T-cell (primary cell): ENCODE data around the gene SDK1. TPM values are rescaled to one million over a fixed set of nuclear protein-coding genes. Genes with fewer than 3 reads are reported as not detected.

Source experiments
- ATAC-seq, 4 experiments: fragments of 200-7000 bp in 3 of 4; fragments of 150-1000 bp in 1 of 4; cut with Tn5 transposase; replicated peaks in 1 of 4; 1 replicate in 3 of 4; 2 replicates in 1 of 4; pipeline ENCODE4 v1.10.0; 2021; ENCODE audit warnings: moderate library complexity in 3 of 4, mild to moderate bottlenecking in 2 of 4, moderate number of reproducible peaks in 1 of 4
- CTCF ChIA-PET, 2 donors: fragments of 300-600 bp; sonication (Branson Sonifier 250); formaldehyde crosslinking; loops; one replicate each; lab custom pipeline; 2022; ENCODE audit warnings: antibody characterized with exemption in 2 of 2; lab: Charles Lee
- POLR2A ChIA-PET, 2 donors: fragments of 300-600 bp; sonication (Branson Sonifier 250); formaldehyde crosslinking; loops; one replicate each; lab custom pipeline; 2022; ENCODE audit warnings: antibody characterized with exemption in 2 of 2; lab: Charles Lee
- DNase-seq, 35 experiments: peaks; one replicate each; pipeline versions ENCODE4 v3.0.0 to v3.0.0-alpha.2; 2013 to 2023
- H3K27ac ChIP-seq: one replicate; pipeline ENCODE4 v1.5.1; 2013; ENCODE audit warnings: low read length
- H3K27me3 ChIP-seq, 2 experiments: replicated peaks in 1 of 2; 1 replicate in 1 of 2; 2 replicates in 1 of 2; pipeline versions ENCODE4 v1.6.1 to v1.7.0; 2013; ENCODE audit warnings: low read length in 1 of 2, mixed read lengths in 1 of 2; ENCODE audit not compliant: control insufficient read depth in 2 of 2, insufficient read depth in 2 of 2; ENCODE audit errors: extremely low read depth in 1 of 2
- H3K36me3 ChIP-seq, 2 donors: 1 replicate in 1 of 2; 2 replicates in 1 of 2; pipeline versions ENCODE4 v1.6.1 to v1.7.0; 2013; ENCODE audit warnings: low read length in 1 of 2; ENCODE audit not compliant: control insufficient read depth in 2 of 2, insufficient read depth in 1 of 2; ENCODE audit errors: extremely low read depth in 1 of 2
- H3K4me1 ChIP-seq, 2 experiments: 1 replicate in 1 of 2; 2 replicates in 1 of 2; pipeline versions ENCODE4 v1.6.1 to v1.7.0; 2013; ENCODE audit warnings: low read length in 2 of 2, mixed read lengths in 1 of 2; ENCODE audit not compliant: insufficient read depth in 2 of 2, control insufficient read depth in 1 of 2; ENCODE audit errors: extremely low read depth in 1 of 2
- H3K4me3 ChIP-seq, 2 donors: 1 replicate in 1 of 2; 2 replicates in 1 of 2; pipeline versions ENCODE4 v1.5.1 to v1.7.0; 2013; ENCODE audit warnings: mild to moderate bottlenecking in 2 of 2, low read length in 1 of 2, moderate library complexity in 1 of 2; ENCODE audit not compliant: control insufficient read depth in 1 of 2; ENCODE audit errors: extremely low read depth in 1 of 2
- H3K9me3 ChIP-seq: 2 replicates; pipeline ENCODE4 v1.7.0; 2013
- H3K27ac Mint-ChIP-seq, 2 donors: one replicate each; pipeline ENCODE4 v1.8.0; 2020 to 2021; ENCODE audit warnings: mild to moderate bottlenecking in 2 of 2, mixed read lengths in 2 of 2
- H3K27me3 Mint-ChIP-seq, 2 donors: one replicate each; pipeline ENCODE4 v1.8.0; 2021 to 2022; ENCODE audit warnings: mixed read lengths in 2 of 2
- H3K36me3 Mint-ChIP-seq: one replicate; pipeline ENCODE4 v1.8.0; 2021; ENCODE audit warnings: mixed read lengths
- H3K4me1 Mint-ChIP-seq, 3 donors: one replicate each; pipeline ENCODE4 v1.8.0; 2020 to 2022; ENCODE audit warnings: mixed read lengths in 3 of 3, mild to moderate bottlenecking in 1 of 3
- H3K4me3 Mint-ChIP-seq, 3 donors: one replicate each; pipeline ENCODE4 v1.8.0; 2020 to 2022; ENCODE audit warnings: mild to moderate bottlenecking in 3 of 3, mixed read lengths in 3 of 3, moderate library complexity in 3 of 3
- H3K9me3 Mint-ChIP-seq, 3 donors: one replicate each; pipeline ENCODE4 v1.8.0; 2020 to 2022; ENCODE audit warnings: mixed read lengths in 3 of 3
- WGBS: methylation state at CpG from one replicate; pipeline ENCODE4 v1.1.5; 2013; ENCODE audit warnings: missing lambda C conversion rate; ENCODE audit not compliant: insufficient coverage; 5-methylcytosine and 5-hydroxymethylcytosine counted together
- total RNA-seq, 35 experiments: library from RNA in 6 of 35; stranded (reverse) in 6 of 35; fragments of 120-200 nt in 1 of 35; gene quantifications; one replicate each; pipeline versions ENCODE4 v1.2.1 to v1.2.4 and lab custom pipeline; 2013 to 2026

The SDK1 gene
- total RNA-seq, 5 donors from 2014 or later (not counting 1 experiment from before 2014, with no cell fraction given) = 0.47 to 1.7 (median 0.63) TPM

DNA sequence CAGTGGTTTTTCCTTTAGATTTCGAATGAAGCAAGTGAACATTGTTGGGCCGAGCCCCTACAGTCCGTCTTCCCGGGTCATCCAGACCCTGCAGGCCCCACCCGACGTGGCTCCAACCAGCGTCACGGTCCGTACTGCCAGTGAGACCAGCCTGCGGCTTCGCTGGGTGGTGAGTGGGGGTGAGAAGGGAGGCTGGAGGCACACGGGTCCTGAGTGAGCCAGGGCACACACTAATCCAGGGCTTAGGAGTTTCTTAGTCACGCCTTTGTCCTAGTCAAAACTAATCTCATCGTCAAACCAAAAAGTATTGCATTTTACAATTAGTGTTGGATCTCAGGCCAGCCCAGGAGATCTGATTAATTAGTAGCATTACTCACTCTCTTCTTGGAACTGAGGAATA lies 812.2 kb downstream of the SDK1 start:
- WGBS = 83% methylated on average over 4 of the region's 14 CpGs
- H3K27me3 Mint-ChIP-seq = no peaks in the 10 kb centered on the region
- no peaks in the 10 kb centered on the region for H3K36me3 ChIP-seq
- no peaks in the 10 kb centered on the region for H3K4me1 ChIP-seq
- H3K27me3 ChIP-seq = peaks cover 0 to 13% of the 10 kb centered on the region in 2 experiments
- H3K4me3 ChIP-seq = no peak overlapping the region
- POLR2A ChIA-PET = no interaction called here
- ATAC-seq = no peak
- H3K4me1 Mint-ChIP-seq = no peaks in the 10 kb centered on the region
- no peak overlapping the region for H3K4me3 Mint-ChIP-seq
- H3K27ac Mint-ChIP-seq = no peak overlapping the region
- CTCF ChIA-PET = no interaction called here
- H3K9me3 Mint-ChIP-seq = peaks cover 0 to 2% (median 0%) of the 10 kb centered on the region in 3 donors
- no peak overlapping the region for H3K27ac ChIP-seq
- no peaks in the 10 kb centered on the region for H3K36me3 Mint-ChIP-seq
- DNase-seq = no peak
- no peaks in the 10 kb centered on the region for H3K9me3 ChIP-seq

DNA sequence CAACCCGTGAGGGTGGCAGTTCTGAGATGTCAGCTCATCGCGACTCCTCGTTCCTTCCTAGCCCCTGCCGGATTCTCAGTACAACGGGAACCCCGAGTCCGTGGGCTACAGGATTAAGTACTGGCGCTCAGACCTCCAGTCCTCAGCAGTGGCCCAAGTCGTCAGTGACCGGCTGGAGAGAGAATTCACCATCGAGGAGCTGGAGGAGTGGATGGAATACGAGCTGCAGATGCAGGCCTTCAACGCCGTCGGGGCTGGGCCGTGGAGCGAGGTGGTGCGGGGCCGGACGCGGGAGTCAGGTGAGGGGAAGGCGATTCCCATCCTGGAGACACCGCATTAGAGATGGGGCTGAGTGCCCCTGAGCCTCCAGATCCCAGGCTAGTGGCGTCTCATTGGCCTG lies 812.9 kb downstream of the SDK1 start:
- POLR2A ChIA-PET = no interaction called here

DNA sequence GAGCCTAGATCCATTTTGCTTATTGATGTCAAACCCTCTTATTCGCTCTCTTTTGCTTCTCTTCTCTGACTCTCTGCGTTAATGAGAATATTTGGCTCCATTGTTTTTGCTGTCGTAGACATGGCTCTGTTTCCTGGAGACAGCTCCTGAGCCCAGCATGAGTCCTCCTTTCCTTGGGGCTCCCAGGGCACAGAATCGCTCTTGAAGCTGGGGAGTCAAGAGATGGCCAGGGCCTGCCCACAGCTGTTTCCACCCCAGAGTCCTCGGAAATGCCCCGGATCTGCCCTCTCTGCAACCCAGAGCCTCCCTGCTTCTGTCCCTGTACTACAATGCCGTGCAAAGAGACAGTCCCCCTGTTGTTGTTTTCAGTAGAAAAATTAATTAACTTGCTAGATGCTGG lies 814.4 kb downstream of the SDK1 start:
- no peak for DNase-seq
- H3K27ac Mint-ChIP-seq = no peak overlapping the region
- 94% methylated on average over 3 of the region's 7 CpGs for WGBS
- no peak overlapping the region for H3K27ac ChIP-seq
- H3K9me3 ChIP-seq = no peaks in the 10 kb centered on the region
- ChIA-PET POLR2A (no interaction called here), CTCF (no interaction called here)
- no peaks in the 10 kb centered on the region for H3K36me3 Mint-ChIP-seq
- no peaks in the 10 kb centered on the region for H3K36me3 ChIP-seq
- H3K27me3 Mint-ChIP-seq = peaks cover 0 to 2% of the 10 kb centered on the region in 2 donors
- no peak overlapping the region for H3K4me3 ChIP-seq
- no peaks in the 10 kb centered on the region for H3K4me1 Mint-ChIP-seq
- peaks cover 0 to 11% of the 10 kb centered on the region in 2 experiments for H3K27me3 ChIP-seq
- ATAC-seq = no peak
- no peaks in the 10 kb centered on the region for H3K4me1 ChIP-seq
- peaks cover 3 to 17% (median 12%) of the 10 kb centered on the region in 3 donors for H3K9me3 Mint-ChIP-seq
- no peak overlapping the region for H3K4me3 Mint-ChIP-seq

More for the DNA sequence above, 812.9 kb downstream of the SDK1 start:
- Histone ChIP-seq H3K27me3 (peaks cover 0 to 13% of the 10 kb centered on the region in 2 experiments), H3K27ac (no peak overlapping the region), H3K36me3 (no peaks in the 10 kb centered on the region), H3K4me3 (no peak overlapping the region), H3K9me3 (no peaks in the 10 kb centered on the region), H3K4me1 (no peaks in the 10 kb centered on the region)
- DNase-seq (no peak), ATAC-seq (no peak)
- peaks cover 3 to 7% (median 4%) of the 10 kb centered on the region in 3 donors for H3K9me3 Mint-ChIP-seq
- H3K36me3 Mint-ChIP-seq = no peaks in the 10 kb centered on the region
- CTCF ChIA-PET = no interaction called here
- H3K27me3 Mint-ChIP-seq = peaks cover 0 to 2% of the 10 kb centered on the region in 2 donors
- H3K27ac Mint-ChIP-seq = no peak overlapping the region
- H3K4me3 Mint-ChIP-seq = no peak overlapping the region
- WGBS = 95% methylated on average over 25 of the region's 25 CpGs
- no peaks in the 10 kb centered on the region for H3K4me1 Mint-ChIP-seq

DNA sequence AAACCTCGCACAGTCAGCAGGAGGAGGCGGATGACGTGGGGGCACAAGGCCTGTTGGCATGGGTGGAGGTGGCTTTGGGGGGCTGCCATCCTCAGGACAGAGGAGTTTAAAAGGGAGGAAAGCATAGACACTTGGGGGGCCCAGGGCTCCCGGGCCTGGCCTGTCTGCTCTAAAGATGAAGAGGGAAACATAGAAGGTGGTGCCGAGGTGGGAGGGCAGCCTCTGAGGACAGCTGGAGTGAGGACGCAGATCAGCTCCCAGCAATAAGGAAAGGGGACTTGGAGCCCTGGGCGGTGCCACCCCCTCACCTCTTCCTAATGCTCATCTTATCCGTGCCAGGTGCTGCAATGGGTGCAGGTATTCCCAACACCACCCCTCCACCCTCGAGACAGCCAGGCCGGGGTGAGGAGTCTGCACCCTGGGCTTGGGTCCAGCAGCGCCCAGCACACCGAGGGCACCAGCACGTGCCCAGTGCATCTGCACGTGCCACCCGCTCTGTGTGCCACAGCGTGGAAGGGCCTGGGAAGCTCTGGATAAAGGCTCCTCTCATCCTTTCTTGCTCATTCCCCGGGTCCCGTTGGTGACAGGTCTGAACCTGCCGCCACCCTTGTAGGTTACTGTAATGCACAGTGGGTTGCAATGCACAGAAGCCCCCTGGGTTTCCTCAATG lies 815.0 kb downstream of the SDK1 start:
- ChIA-PET CTCF (no interaction called here), POLR2A (interaction anchor here in 1 of 2 donors (0.5 kb wide), 1 partner anchor 22 kb away, joined by 3 read pairs; no protein-coding TSS in a partner anchor)

DNA sequence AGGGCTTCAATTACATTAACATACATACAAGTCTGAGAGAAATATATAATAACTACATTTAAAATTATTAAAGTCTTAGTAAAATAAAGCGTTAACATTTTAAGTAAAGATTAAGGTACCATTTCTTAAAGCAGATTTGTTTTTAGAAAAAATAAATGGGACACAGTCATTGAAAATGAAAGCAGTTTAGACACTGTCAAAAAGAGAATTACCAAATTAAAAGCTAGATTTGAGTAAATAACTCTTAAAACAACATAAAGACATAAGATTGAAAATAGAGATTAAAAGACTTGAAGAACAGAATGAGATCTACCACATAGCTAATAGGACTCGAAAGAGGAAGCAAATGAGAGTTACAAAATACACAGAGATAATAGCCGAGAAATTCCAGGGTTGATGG lies 818.8 kb downstream of the SDK1 start:
- DNase-seq (no peak), ATAC-seq (no peak)
- POLR2A ChIA-PET = no interaction called here
- CTCF ChIA-PET = no interaction called here
- H3K27me3 ChIP-seq = peaks cover 0 to 18% of the 10 kb centered on the region in 2 experiments
- H3K4me3 Mint-ChIP-seq = no peak overlapping the region
- no peaks in the 10 kb centered on the region for H3K36me3 ChIP-seq
- 80% methylated on average over 1 of the region's 3 CpGs for whole genome bisulfite sequencing
- no peaks in the 10 kb centered on the region for H3K9me3 ChIP-seq
- no peak overlapping the region for H3K27ac Mint-ChIP-seq
- no peaks in the 10 kb centered on the region for H3K4me1 ChIP-seq
- H3K36me3 Mint-ChIP-seq = no peaks in the 10 kb centered on the region
- H3K27me3 Mint-ChIP-seq = peaks cover 7 to 13% of the 10 kb centered on the region in 2 donors
- H3K4me3 ChIP-seq = no peak overlapping the region
- no peak overlapping the region for H3K27ac ChIP-seq
- peaks cover 4 to 32% (median 18%) of the 10 kb centered on the region in 3 donors for H3K9me3 Mint-ChIP-seq
- no peaks in the 10 kb centered on the region for H3K4me1 Mint-ChIP-seq

More for the DNA sequence above, 815.0 kb downstream of the SDK1 start:
- Mint-ChIP-seq H3K4me3 (no peak overlapping the region), H3K36me3 (no peaks in the 10 kb centered on the region), H3K27ac (no peak overlapping the region), H3K9me3 (peaks cover 3 to 17% (median 12%) of the 10 kb centered on the region in 3 donors), H3K27me3 (peaks cover 0 to 2% of the 10 kb centered on the region in 2 donors), H3K4me1 (no peaks in the 10 kb centered on the region)
- no peak for ATAC-seq
- H3K9me3 ChIP-seq = no peaks in the 10 kb centered on the region
- no peak overlapping the region for H3K27ac ChIP-seq
- DNase-seq = no peak
- peaks cover 0 to 11% of the 10 kb centered on the region in 2 experiments for H3K27me3 ChIP-seq
- 90% methylated on average over 13 of the region's 19 CpGs for WGBS
- H3K4me1 ChIP-seq = no peaks in the 10 kb centered on the region
- H3K4me3 ChIP-seq = no peak overlapping the region
- H3K36me3 ChIP-seq = no peaks in the 10 kb centered on the region

DNA sequence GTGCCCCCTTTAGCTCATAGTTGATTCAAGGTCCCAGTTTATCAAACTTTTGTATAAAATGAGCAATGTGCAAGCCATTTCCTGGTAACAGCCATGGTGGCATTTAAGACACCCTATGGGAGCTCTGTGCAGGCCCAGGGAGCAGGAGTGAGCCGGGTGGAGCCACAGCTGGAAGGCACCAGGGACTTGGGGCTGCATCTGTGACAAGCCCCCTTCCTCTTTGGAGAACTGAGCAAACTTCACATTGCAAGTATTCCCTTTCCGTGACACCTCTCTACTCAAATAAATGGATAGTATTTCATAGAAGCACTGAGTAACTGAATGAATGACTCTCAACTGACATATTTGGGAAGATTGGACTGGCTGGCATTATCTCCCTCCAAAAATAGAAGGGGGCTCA lies 822.3 kb downstream of the SDK1 start:
- Histone ChIP-seq H3K27ac (no peak overlapping the region), H3K4me3 (no peak overlapping the region), H3K27me3 (peaks cover 0 to 7% of the 10 kb centered on the region in 2 experiments), H3K36me3 (no peaks in the 10 kb centered on the region), H3K4me1 (no peaks in the 10 kb centered on the region), H3K9me3 (no peaks in the 10 kb centered on the region)
- no peak for DNase-seq
- Mint-ChIP-seq H3K27me3 (peaks cover 13 to 24% of the 10 kb centered on the region in 2 donors), H3K27ac (no peak overlapping the region), H3K36me3 (no peaks in the 10 kb centered on the region), H3K9me3 (peaks cover 10 to 29% (median 18%) of the 10 kb centered on the region in 3 donors), H3K4me1 (no peaks in the 10 kb centered on the region), H3K4me3 (no peak overlapping the region)
- ChIA-PET POLR2A (no interaction called here), CTCF (no interaction called here)
- no CpG with 5 or more reads among the region's 2 CpGs for WGBS
- no peak for ATAC-seq
